Vagina (tissue), 2 donors: Measurements from ENCODE around the gene PTPRF. TPM values are rescaled to one million over a fixed set of nuclear protein-coding genes. Genes with fewer than 3 reads are reported as not detected.

Source experiments
- DNase-seq, 2 donors: peaks; one replicate each; pipeline ENCODE4 v3.0.0-alpha.2; 2017; ENCODE audit errors: extremely low spot score in 2 of 2
- H3K27ac ChIP-seq: fragments of 200-600 bp; sonication (generic); one replicate; pipeline ENCODE4 v1.5.1; 2019
- H3K27me3 ChIP-seq: fragments of 200-600 bp; sonication (generic); one replicate; pipeline ENCODE4 v1.5.1; 2019
- H3K36me3 ChIP-seq, 2 donors: fragments of 200-600 bp; sonication (generic); one replicate each; pipeline ENCODE4 v1.5.1; 2017 to 2019
- H3K4me1 ChIP-seq: fragments of 200-600 bp; sonication (generic); one replicate; pipeline ENCODE4 v1.5.1; 2019
- H3K4me3 ChIP-seq, 2 donors: fragments of 200-600 bp; sonication (generic); 1 replicate in 1 of 2; 2 replicates in 1 of 2; pipeline ENCODE4 v1.5.1; 2016 to 2019
- H3K9me3 ChIP-seq: fragments of 200-600 bp; sonication (generic); one replicate; pipeline ENCODE4 v1.5.1; 2019
- CTCF ChIP-seq, 3 experiments: fragments of 450-650 bp in 2 of 3; fragments of 200-600 bp in 1 of 3; sonication (generic) in 1 of 3; IDR thresholded peaks; one replicate each; pipeline ENCODE4 v1.5.1; 2017 to 2019; ENCODE audit warnings: antibody characterized with exemption in 3 of 3, mild to moderate bottlenecking in 2 of 3, moderate library complexity in 2 of 3
- POLR2A ChIP-seq, 2 donors: fragments of 450-650 bp; IDR thresholded peaks; one replicate each; pipeline ENCODE4 v1.6.1; 2017; ENCODE audit warnings: antibody characterized with exemption in 2 of 2, mild to moderate bottlenecking in 2 of 2, moderate library complexity in 2 of 2
- POLR2AphosphoS5 ChIP-seq, 2 donors: sonication (generic); formaldehyde crosslinking; IDR thresholded peaks; one replicate each; pipeline ENCODE4 v1.9.0; 2017; ENCODE audit warnings: antibody characterized with exemption in 2 of 2, mild to moderate bottlenecking in 2 of 2, low read depth in 1 of 2; ENCODE audit not compliant: insufficient read depth in 1 of 2
- intact Hi-C: fragments of 100-400 bp; cut with DNase I; formaldehyde crosslinking; loops from one replicate; pipeline ENCODE4 v1.15.1; 2023
- total RNA-seq: library from RNA; depleted of rRNA; stranded (reverse); fragments of >200 nt; gene quantifications from one replicate; pipeline ENCODE4 v1.2.3, GENCODE V29; 2016

Gene PTPRF
- total RNA-seq, 1 donor from 2014 or later, result 139 TPM

- Histone ChIP-seq H3K27ac (no peak overlapping the region), H3K4me1 (peaks cover 21% of the 10 kb centered on the region), H3K36me3 (no peaks in the 10 kb centered on the region), H3K27me3 (no peaks in the 10 kb centered on the region), H3K9me3 (no peaks in the 10 kb centered on the region), H3K4me3 (no peak overlapping the region)
- TF ChIP-seq CTCF (IDR thresholded peaks at IDR 0.05), result no peak
- no peak for TF ChIP-seq POLR2A (IDR thresholded peaks at IDR 0.05)
- no peak for TF ChIP-seq POLR2AphosphoS5 (IDR thresholded peaks at IDR 0.05; ENCODE audit: insufficient read depth in 1 of 2, low read depth in 1 of 2)
- no peak for DNase-seq
- intact Hi-C loops, result no loop called here
These were observed 39.6 kb downstream of the PTPRF start for GRCh38 chr1:43570277-43570676.

- no peaks in the 10 kb centered on the region for H3K27me3 ChIP-seq
- no peaks in the 10 kb centered on the region for H3K9me3 ChIP-seq
- DNase-seq, result no peak
- peaks cover 16% of the 10 kb centered on the region for H3K4me1 ChIP-seq
- H3K36me3 ChIP-seq, result no peaks in the 10 kb centered on the region
- H3K4me3 ChIP-seq, result no peak overlapping the region
- H3K27ac ChIP-seq, result no peak overlapping the region
- intact Hi-C loops, result no loop called here
- TF ChIP-seq POLR2AphosphoS5 (IDR thresholded peaks at IDR 0.05; ENCODE audit: insufficient read depth in 1 of 2, low read depth in 1 of 2), result no peak
- TF ChIP-seq CTCF (IDR thresholded peaks at IDR 0.05), result no peak
- TF ChIP-seq POLR2A (IDR thresholded peaks at IDR 0.05), result no peak
These were observed 40.0 kb downstream of the PTPRF start for GRCh38 chr1:43570715-43571114.

DNA sequence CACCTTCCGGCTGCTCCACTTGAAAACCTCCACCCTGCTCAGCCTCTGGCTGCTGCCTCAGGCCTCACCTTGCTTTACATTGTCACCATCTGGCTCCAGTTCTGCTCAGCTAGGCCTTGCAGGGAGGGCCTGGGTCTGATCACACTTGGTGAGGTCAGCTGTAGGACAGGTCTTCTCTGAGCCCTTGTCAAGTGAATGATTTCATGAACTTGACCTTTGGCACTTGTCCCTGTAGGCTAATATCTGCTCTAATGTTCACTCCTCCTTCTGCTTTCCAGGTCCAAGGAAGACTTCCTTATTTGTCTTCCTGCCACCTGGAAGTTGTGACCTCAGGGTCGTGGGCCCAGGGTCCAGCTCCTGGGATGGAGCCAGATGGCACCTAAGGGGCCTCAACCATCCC is 41.4 kb downstream of the PTPRF start:
- H3K27ac ChIP-seq, result no peak overlapping the region
- no peaks in the 10 kb centered on the region for H3K9me3 ChIP-seq
- DNase-seq, result no peak
- TF ChIP-seq POLR2AphosphoS5 (IDR thresholded peaks at IDR 0.05; ENCODE audit: insufficient read depth in 1 of 2, low read depth in 1 of 2) (no peak), CTCF (IDR thresholded peaks at IDR 0.05) (no peak), POLR2A (IDR thresholded peaks at IDR 0.05) (no peak)
- H3K36me3 ChIP-seq, result no peaks in the 10 kb centered on the region
- no peak overlapping the region for H3K4me3 ChIP-seq
- intact Hi-C loops, result no loop called here
- no peaks in the 10 kb centered on the region for H3K27me3 ChIP-seq
- peaks cover 6% of the 10 kb centered on the region for H3K4me1 ChIP-seq

DNA sequence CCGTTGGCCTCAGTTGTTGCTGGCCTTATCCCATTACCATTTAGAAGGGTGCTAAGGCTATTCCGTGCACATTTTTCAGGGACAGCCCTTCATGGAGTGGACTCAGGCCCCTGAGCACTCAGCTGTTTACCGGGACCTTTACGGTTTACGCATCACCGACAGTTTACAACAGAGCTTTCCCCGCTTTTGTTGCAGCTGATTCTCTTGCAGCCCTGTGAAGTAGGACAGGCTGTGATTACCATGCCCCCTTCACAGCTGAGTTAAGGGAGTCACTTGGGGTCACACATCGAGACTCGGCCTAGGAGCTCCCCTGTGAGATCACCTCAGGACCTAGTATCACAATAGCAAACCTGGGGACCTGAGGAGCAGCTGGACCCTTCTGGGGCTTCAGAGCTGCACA is 41.9 kb downstream of the PTPRF start:
- no peaks in the 10 kb centered on the region for H3K27me3 ChIP-seq
- DNase-seq, result no peak
- no peak overlapping the region for H3K27ac ChIP-seq
- intact Hi-C loops, result no loop called here
- H3K4me1 ChIP-seq, result peaks cover 8% of the 10 kb centered on the region
- TF ChIP-seq CTCF (IDR thresholded peaks at IDR 0.05) (no peak), POLR2AphosphoS5 (IDR thresholded peaks at IDR 0.05; ENCODE audit: insufficient read depth in 1 of 2, low read depth in 1 of 2) (no peak), POLR2A (IDR thresholded peaks at IDR 0.05) (no peak)
- no peaks in the 10 kb centered on the region for H3K9me3 ChIP-seq
- H3K4me3 ChIP-seq, result no peak overlapping the region
- H3K36me3 ChIP-seq, result no peaks in the 10 kb centered on the region

DNA sequence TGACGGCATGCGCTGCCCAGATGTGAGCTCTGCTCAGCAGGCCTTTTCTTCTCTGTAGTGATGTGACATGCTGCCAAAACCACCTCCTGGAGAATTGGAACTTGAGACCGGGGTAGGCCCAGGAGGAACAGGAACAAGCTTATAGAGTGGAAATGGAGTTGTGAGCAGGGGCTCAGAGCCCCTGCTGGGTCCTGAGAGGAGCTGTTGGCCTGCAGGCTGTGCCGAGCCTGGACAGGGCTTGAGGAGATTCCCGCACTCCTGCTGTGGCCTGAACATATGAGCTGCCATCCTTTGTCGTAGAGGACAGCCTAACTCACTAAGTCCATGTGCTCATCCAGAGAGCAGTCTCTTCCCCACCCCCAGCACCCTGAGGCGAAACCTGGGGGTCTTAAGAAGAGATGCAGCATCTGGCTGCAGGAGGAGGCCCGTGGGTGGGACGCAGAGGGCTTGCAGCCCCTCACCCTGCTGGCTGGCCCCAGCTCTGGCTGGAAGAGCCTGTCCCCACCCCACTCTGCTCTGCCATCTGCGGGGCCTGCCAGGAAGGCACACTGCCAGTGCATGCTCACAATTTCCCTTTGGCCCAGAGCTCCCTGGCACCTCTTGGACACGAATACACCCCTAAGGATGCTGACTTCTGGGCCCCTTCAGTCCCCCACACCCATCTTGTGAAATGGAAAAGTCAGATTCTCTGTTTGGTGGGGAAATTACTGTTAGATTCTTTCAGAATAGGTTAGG is 42.5 kb downstream of the PTPRF start:
- Histone ChIP-seq H3K4me1 (peaks cover 15% of the 10 kb centered on the region), H3K27me3 (no peaks in the 10 kb centered on the region), H3K4me3 (no peak overlapping the region), H3K36me3 (no peaks in the 10 kb centered on the region), H3K9me3 (no peaks in the 10 kb centered on the region), H3K27ac (no peak overlapping the region)
- DNase-seq, result no peak
- intact Hi-C loops, result no loop called here
- TF ChIP-seq POLR2A (IDR thresholded peaks at IDR 0.05) (no peak), CTCF (IDR thresholded peaks at IDR 0.05) (no peak), POLR2AphosphoS5 (IDR thresholded peaks at IDR 0.05; ENCODE audit: insufficient read depth in 1 of 2, low read depth in 1 of 2) (no peak)
